Lower lobe of right lung (tissue), 2 donors: ENCODE measurements around the gene TMEM121B. TPM values are rescaled to one million over a fixed set of nuclear protein-coding genes. Genes with fewer than 3 reads are reported as not detected.

ENCODE experiments used
- ATAC-seq, 2 donors: fragments of 200-7000 bp; cut with Tn5 transposase; one replicate each; pipeline ENCODE4 v1.9.1; 2020 to 2022; ENCODE audit warnings: mild to moderate bottlenecking in 2 of 2, moderate library complexity in 2 of 2
- DNase-seq: peaks from one replicate; pipeline ENCODE4 v3.0.0-alpha.2; 2020
- H3K27ac ChIP-seq: fragments of 200-600 bp; one replicate; pipeline ENCODE4 v1.8.0; 2022
- H3K27me3 ChIP-seq: fragments of 200-600 bp; one replicate; pipeline ENCODE4 v1.8.0; 2022; ENCODE audit warnings: low read depth
- H3K36me3 ChIP-seq: fragments of 200-600 bp; one replicate; pipeline ENCODE4 v1.8.0; 2022; ENCODE audit warnings: mild to moderate bottlenecking
- H3K4me1 ChIP-seq: fragments of 200-600 bp; one replicate; pipeline ENCODE4 v1.8.0; 2022
- H3K4me3 ChIP-seq: fragments of 200-600 bp; one replicate; pipeline ENCODE4 v1.8.0; 2022; ENCODE audit warnings: mild to moderate bottlenecking
- H3K9me3 ChIP-seq: fragments of 200-600 bp; one replicate; pipeline ENCODE4 v1.8.0; 2022
- intact Hi-C: fragments of 100-400 bp; cut with DNase I; formaldehyde crosslinking; loops from one replicate; pipeline ENCODE4 v1.11.0; 2022
- total RNA-seq: library from RNA; stranded (reverse); fragmentation: NEBNext Ultra II Directional; extraction: Animal tissue kit (Norgen Biotek cat#: 25700); gene quantifications from one replicate; pipeline ENCODE4 v1.2.1, GENCODE V29; 2021
- TF ChIP-seq, protein P1 (sequence below): fragments of 200-600 bp; IDR thresholded peaks from one replicate; pipeline ENCODE4 v1.8.0; 2022; ENCODE audit warnings: antibody characterized with exemption, mild to moderate bottlenecking
- donor health status: DM: no; HTN: yes; CAD: no; lungs with severe emphysema.

The TMEM121B gene
- total RNA-seq, 1 donor from 2014 or later, result 0.97 TPM

DNA sequence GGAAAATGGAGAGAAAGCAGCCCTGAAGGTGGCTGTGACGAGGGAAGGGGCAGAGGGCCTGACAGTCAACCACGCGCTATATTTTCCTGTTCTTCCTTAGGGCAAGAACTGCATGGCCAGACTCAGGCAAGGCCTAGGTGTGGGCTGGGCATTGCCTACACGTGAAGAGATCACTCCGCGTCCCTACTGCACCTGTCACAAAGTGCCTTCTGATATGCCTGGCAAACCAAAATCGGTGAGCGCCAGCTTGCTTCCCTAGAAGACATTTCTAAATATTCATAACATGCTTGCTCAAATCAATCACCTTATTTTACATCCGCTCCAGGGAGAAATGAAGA, 6.3 kb downstream of the TMEM121B start:
- ATAC-seq (no peak), DNase-seq (no peak)

DNA sequence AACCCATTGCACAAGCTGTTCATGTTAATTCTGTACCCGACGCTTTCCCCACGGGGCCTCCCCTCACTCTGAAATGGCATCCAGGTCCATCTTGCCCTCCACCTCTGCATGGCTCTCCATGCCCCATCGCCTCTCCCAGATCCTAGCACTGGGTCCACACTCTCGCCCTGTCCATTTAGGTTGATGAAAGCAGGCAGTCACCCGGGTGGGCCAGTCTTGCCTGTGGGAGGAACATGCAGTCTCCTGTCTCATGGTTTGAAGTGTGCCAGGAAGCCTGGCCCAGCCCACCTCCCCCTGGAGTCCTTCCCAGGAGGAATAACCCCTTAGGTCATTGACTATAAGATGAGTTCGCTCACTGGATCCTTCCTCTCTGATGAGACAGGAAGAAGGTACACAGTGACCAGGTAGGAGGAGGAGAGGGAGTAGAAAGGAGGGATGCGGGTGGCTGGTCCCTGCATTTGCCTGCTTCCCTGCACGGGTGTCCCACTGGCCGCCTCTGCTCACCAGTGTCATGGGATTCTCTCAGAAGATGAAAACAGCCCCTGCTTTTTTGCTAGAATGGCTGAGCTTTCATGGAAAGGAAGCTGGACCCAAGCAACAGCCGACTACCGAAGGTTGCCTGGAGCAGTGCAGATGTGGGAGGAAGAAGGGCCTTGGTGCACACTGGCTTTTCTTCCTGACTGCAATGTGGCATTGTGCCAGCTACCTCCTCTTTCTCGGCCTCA, 6.8 kb downstream of the TMEM121B start:
- no peak overlapping the region for H3K27ac ChIP-seq
- TF ChIP-seq, protein P1, sequence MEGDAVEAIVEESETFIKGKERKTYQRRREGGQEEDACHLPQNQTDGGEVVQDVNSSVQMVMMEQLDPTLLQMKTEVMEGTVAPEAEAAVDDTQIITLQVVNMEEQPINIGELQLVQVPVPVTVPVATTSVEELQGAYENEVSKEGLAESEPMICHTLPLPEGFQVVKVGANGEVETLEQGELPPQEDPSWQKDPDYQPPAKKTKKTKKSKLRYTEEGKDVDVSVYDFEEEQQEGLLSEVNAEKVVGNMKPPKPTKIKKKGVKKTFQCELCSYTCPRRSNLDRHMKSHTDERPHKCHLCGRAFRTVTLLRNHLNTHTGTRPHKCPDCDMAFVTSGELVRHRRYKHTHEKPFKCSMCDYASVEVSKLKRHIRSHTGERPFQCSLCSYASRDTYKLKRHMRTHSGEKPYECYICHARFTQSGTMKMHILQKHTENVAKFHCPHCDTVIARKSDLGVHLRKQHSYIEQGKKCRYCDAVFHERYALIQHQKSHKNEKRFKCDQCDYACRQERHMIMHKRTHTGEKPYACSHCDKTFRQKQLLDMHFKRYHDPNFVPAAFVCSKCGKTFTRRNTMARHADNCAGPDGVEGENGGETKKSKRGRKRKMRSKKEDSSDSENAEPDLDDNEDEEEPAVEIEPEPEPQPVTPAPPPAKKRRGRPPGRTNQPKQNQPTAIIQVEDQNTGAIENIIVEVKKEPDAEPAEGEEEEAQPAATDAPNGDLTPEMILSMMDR, result no peak
- no peaks in the 10 kb centered on the region for H3K9me3 ChIP-seq
- H3K4me3 ChIP-seq, result no peak overlapping the region
- no peak for DNase-seq
- intact Hi-C loops, result no loop called here
- H3K27me3 ChIP-seq, result peaks cover 5% of the 10 kb centered on the region
- H3K4me1 ChIP-seq, result peaks cover 43% of the 10 kb centered on the region
- peaks cover 12% of the 10 kb centered on the region for H3K36me3 ChIP-seq
- ATAC-seq, result no peak

More for the DNA sequence above, 6.3 kb downstream of the TMEM121B start:
- peaks cover 10% of the 10 kb centered on the region for H3K27me3 ChIP-seq
- H3K4me1 ChIP-seq, result peaks cover 48% of the 10 kb centered on the region
- H3K9me3 ChIP-seq, result no peaks in the 10 kb centered on the region
- TF ChIP-seq, protein P1, result no peak
- peaks cover 7% of the 10 kb centered on the region for H3K36me3 ChIP-seq
- H3K4me3 ChIP-seq, result no peak overlapping the region
- intact Hi-C loops, result no loop called here
- no peak overlapping the region for H3K27ac ChIP-seq

DNA sequence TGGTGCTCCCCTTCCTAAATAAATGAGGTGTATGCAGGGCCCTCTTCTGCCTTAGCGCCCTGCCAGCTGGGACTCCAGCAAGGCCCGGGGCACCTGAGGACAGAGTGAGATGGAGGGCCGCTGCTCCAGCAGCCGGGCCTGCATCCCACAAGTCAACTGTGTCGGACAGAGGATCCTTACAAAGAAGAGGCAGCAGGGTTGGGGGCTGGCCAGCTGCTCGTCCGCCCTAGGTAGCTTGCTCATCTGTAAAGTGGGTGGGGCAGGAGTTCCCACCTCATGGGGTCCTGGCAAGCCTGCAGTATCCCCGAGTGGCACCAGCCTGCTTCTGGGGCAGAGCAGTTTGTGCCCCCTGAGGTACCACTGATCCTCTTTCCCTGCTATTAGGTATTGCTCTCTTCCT, 7.6 kb downstream of the TMEM121B start:
- H3K4me3 ChIP-seq, result no peak overlapping the region
- ATAC-seq (no peak), DNase-seq (no peak)
- H3K36me3 ChIP-seq, result peaks cover 19% of the 10 kb centered on the region
- H3K9me3 ChIP-seq, result no peaks in the 10 kb centered on the region
- peaks cover 36% of the 10 kb centered on the region for H3K4me1 ChIP-seq
- no peak overlapping the region for H3K27ac ChIP-seq
- TF ChIP-seq, protein P1, result no peak
- intact Hi-C loops, result no loop called here
- no peaks in the 10 kb centered on the region for H3K27me3 ChIP-seq

DNA sequence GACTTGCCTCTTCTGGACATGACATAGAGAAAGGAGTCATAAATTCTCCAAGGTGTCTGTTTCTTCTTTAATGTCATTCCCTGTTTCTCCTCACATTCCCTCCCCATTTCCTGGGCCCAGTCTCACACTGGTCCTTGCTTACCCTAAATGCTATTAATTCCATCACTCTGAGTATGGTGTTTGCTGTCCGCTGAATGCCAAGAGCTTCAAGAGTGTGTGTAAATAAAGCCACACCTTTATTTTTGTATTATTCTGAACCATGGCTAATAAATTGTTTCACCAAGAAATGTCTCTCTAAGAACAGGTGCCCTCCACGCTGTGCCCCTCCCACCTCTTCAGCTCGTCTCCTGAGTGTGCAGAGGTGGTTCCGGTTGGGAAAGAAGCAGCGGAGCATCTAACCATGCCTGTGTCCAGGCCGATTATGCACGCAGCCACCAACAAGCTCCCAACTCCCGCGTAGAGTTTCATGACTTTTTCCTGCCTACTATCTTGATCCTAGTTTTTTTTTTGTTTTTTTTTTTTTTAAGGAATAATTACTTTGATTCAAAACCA, 8.6 kb downstream of the TMEM121B start:
- intact Hi-C loops, result no loop called here
- ATAC-seq, result peak; percentile 66
- TF ChIP-seq, protein P1, result no peak
- no peaks in the 10 kb centered on the region for H3K9me3 ChIP-seq
- H3K4me3 ChIP-seq, result no peak overlapping the region
- no peak for DNase-seq
- no peak overlapping the region for H3K27ac ChIP-seq
- H3K4me1 ChIP-seq, result peaks cover 31% of the 10 kb centered on the region
- no peaks in the 10 kb centered on the region for H3K27me3 ChIP-seq
- H3K36me3 ChIP-seq, result peaks cover 30% of the 10 kb centered on the region

DNA sequence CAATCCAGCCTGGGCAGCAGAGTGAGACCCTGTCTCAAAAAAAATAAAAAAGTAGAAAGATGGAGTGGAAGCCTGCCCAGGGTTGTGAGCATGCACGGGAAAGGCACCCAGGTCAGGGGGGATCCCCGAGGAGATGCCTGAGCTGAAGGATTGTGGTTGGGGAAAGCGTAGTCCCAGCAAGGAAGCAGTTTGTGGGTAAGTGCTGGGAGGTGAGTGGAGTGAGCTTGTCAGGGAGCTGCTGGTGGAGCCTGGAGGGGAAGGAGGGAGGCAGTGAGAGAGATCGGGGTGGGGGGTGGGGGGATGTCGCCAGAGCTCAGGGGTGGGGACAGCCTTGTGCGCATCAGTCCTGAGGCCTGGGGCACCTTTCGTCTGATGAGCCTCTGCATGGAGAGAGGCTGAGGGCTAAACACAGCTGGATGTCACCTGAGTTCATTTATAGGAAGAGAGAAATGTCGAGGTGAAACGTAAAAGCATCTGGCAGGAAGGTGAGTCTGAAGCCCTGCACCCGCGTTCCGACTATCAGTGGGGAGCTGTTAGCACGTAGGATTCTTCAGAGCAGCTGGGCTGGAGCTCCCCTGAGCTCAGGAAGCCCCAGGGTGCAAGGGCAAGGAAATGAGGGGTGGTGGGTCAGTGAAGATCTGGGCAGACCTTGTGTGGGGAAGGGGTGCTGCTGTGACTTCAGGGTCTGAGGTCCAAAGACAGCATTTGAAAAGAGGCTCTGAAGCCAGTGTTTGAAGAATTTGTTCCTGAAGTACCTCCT, 10.2 kb downstream of the TMEM121B start:
- H3K4me3 ChIP-seq, result no peak overlapping the region
- H3K27me3 ChIP-seq, result no peaks in the 10 kb centered on the region
- no peaks in the 10 kb centered on the region for H3K9me3 ChIP-seq
- no peak for ATAC-seq
- H3K36me3 ChIP-seq, result peaks cover 46% of the 10 kb centered on the region
- no peak for DNase-seq
- peaks cover 29% of the 10 kb centered on the region for H3K4me1 ChIP-seq
- no peak overlapping the region for H3K27ac ChIP-seq
- TF ChIP-seq, protein P1, result no peak
- intact Hi-C loops, result no loop called here
